Fibroblast of villous mesenchyme (primary cell): ENCODE measurements around the gene ELAVL1. TPM values are rescaled to one million over a fixed set of nuclear protein-coding genes. Genes with fewer than 3 reads are reported as not detected.

ENCODE experiments used
- DNase-seq: peaks from one replicate; pipeline ENCODE4 v3.0.0-alpha.2; 2010; ENCODE audit warnings: low read depth
- H3K4me3 ChIP-seq: 2 replicates; pipeline ENCODE4 v1.5.1; 2011; ENCODE audit warnings: low read depth, mild to moderate bottlenecking, low read length
- total RNA-seq: library from RNA; depleted of rRNA; stranded (reverse); fragments of >200 nt; gene quantifications from 2 replicates; pipeline ENCODE4 v1.2.3, GENCODE V29; 2012
- TF ChIP-seq, protein P1 (sequence below): IDR thresholded peaks from 2 replicates; pipeline ENCODE4 v1.5.1; 2012; ENCODE audit warnings: low read depth, mild to moderate bottlenecking, low read length; ENCODE audit not compliant: insufficient read depth

ELAVL1 gene
- total RNA-seq, 1 donor: 26.8 TPM

DNA sequence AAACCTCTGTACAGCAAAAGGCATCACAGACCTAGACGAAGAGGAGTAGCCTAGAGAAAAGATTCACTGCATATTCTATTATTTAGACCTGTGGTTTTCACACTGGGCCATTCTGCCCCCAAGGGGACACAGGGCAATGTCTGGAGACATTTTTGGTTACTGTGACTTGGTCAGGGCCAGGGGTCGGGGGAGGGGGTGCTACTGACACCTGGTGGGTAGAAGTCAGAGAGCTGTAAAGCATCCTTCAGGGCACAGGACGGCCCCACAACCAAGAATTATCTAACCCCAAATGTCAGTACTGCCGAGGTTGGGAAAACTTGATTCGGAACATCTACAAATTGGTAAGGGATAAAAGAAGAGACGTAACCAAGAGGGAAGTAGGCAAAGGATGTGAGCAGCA lies 11.3 kb downstream of the ELAVL1 start:
- H3K4me3 ChIP-seq: no peak overlapping the region
- TF ChIP-seq, protein P1, sequence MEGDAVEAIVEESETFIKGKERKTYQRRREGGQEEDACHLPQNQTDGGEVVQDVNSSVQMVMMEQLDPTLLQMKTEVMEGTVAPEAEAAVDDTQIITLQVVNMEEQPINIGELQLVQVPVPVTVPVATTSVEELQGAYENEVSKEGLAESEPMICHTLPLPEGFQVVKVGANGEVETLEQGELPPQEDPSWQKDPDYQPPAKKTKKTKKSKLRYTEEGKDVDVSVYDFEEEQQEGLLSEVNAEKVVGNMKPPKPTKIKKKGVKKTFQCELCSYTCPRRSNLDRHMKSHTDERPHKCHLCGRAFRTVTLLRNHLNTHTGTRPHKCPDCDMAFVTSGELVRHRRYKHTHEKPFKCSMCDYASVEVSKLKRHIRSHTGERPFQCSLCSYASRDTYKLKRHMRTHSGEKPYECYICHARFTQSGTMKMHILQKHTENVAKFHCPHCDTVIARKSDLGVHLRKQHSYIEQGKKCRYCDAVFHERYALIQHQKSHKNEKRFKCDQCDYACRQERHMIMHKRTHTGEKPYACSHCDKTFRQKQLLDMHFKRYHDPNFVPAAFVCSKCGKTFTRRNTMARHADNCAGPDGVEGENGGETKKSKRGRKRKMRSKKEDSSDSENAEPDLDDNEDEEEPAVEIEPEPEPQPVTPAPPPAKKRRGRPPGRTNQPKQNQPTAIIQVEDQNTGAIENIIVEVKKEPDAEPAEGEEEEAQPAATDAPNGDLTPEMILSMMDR: no peak
- DNase-seq: no peak

DNA sequence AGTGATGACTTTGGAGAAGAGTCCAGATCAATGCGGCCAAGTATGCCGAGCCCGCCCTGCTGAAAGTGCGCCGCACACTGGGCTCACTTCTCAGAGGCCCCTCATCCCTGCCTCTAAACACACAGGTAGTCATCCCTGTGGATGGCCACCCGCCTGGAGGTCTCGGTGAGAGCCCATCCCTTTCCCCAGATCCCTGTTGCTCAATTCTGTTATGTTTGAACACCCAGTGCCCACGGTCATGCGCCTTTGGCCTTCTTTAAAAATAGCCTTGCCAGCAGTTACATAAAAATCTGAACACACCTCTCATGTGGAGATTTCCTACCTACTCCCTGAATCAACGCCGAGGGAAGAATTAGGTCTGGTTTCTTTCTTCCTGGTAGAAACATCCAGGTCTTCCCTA lies 11.9 kb downstream of the ELAVL1 start:
- TF ChIP-seq, protein P1: no peak
- no peak for DNase-seq
- H3K4me3 ChIP-seq: no peak overlapping the region

DNA sequence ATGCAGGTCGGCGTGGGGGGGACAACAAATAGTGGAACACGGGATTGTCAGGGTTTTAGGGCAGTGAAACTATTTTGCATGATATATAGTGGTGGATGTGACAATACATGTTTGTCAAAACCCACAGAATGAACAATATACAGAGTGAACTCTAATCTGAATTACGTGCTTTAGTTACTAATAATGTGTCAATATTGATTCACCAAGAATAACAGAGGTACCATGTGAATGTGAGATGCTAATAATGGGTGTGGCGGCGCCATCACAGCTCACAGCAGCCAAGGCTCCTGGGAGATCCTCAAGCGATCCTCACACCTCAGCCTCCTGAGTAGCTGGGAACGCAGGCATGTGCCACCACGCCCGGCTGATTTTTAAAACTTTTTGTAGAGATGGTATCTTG lies 12.9 kb downstream of the ELAVL1 start:
- TF ChIP-seq, protein P1: no peak
- DNase-seq: no peak
- H3K4me3 ChIP-seq: no peak overlapping the region

DNA sequence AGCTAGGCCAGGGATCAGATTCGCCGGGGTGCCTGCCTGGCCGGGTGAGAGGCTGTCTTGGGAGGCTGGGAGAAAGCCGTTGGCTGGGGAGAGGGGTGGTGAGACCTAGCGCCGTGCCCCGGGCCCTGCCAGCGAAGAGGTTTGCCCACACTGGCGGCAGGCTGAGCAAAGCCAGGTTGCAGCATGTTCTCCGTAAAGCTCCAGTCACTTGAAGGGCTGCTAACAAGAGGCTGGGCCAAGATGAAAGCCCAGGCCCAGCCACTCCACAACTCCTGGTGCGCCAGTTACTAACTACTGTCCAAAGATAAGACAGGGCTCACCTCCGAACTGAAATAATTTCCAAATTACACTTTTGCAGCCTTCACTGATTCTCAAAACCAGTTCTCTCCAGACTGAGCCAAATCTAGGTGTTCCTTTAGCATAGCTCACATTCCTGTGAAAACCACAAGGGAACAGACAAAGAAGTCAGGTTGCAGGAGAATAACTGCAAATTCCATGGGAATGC lies 16.3 kb downstream of the ELAVL1 start:
- TF ChIP-seq, protein P1: no peak
- DNase-seq: no peak
- H3K4me3 ChIP-seq: no peak overlapping the region

DNA sequence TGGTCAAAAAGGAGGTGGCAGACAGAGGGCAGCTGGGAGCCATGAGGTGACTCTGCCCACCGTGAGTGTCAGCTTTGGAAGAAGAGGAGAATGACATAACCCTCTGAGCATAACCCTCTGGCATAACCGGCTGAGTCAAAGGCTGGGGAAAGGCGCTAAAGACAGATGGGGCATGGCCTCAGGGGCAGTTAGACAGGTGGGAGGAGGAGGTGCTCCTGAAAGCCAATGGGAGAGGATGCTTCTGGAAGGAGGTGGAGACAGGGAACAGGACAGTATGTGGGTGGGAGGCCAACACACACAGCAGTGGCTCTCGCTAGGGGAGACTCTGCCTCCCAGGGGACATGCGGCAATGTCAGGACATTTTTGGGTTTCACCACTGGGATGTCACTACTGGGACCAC lies 17.1 kb downstream of the ELAVL1 start:
- DNase-seq: no peak
- no peak overlapping the region for H3K4me3 ChIP-seq
- TF ChIP-seq, protein P1: no peak

DNA sequence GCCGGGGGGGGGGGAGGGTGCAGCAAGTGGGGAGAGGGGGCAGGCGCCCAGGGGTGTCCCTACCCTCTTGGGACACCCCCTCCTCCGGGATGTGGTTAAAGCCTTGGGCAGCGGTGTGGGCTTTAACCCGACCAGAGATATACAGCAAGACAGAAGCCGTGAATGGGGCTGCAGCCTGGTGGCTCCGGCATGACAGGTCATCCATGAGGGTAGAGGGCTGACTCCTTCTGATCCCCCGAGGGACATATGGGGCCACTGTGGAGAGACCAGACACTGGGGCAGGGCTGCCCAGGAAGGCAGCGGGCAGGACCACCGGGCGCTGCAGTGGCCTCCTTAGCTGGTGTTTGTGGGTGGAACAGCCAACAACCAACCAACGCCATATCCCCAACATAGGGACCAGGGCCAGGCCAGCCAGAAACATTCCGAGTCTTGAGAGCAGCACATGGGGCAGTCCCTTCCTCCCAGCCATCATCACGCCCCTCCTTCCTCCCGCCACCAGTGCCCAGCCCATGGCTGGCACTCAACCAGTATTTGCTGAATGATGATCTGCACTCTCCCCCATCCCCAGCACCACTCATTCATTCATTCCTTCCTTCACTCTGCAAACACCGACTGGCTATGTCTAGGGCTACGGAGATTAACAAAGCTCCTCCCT lies 18.2 kb downstream of the ELAVL1 start:
- no peak overlapping the region for H3K4me3 ChIP-seq
- TF ChIP-seq, protein P1: no peak
- no peak for DNase-seq

DNA sequence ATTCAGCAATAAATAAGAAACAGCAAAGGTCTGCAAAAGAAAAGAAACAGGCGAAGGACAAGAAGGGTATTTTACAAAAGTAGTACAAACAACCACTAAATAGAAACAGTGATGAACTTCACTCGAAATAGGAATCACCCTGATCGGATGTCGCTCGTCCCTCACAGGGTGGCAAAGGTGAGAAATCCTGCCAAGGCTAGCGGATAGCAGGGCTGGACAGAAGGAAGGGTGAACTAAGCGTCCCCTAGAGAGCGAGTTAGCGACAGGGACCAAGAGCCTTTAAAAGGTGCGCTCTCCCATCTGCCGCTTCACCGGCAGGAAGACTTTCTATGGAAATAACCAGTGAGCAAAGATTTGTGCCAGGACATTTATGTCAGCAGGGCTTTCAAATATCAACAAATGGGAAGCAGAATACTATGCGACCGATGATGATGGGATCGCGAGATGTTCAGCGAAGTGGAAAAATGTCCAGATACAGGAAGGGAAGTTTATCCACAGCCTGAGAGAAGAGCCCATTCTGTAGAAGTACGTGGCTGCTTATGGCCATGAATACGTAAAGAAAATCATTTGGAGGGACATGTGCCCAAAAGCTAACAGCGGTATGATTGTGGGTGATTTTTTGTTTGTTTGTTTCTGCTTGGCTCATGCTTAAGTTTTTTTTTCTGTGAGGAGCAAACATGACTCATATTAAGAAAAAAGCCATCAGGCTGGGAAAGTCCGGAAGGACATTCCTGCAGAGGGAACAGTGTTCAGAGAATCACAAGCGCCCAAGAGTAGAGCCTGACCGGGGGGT lies 18.9 kb downstream of the ELAVL1 start:
- DNase-seq: peak; percentile 72
- no peak overlapping the region for H3K4me3 ChIP-seq

More for the DNA sequence above, 18.9 kb downstream of the ELAVL1 start:
- TF ChIP-seq, protein P1: no peak
